HG03520 (cell line): ENCODE results near the gene NECAP2.
"Not testable (repeated sequence)": the region's sequence is repeated elsewhere in the genome, so short reads cannot be mapped to it uniquely, and the experiment has no call there.

Source experiments
- ATAC-seq: cut with Tn5 transposase; IDR thresholded peaks from one replicate; pipeline ENCODE4 v1.9.1; 2021; ENCODE audit warnings: mild to moderate bottlenecking, moderate library complexity; ENCODE audit not compliant: unreplicated experiment

NECAP2 gene

GRCh38 chr1:16492937-16493336, 52.4 kb downstream of the NECAP2 start:
- not testable (repeated sequence) for ATAC-seq

- ATAC-seq, result not testable (repeated sequence)
Observed at GRCh38 chr1:16493731-16494130, 53.2 kb downstream of the NECAP2 start.

GRCh38 chr1:16497474-16497904, 57.0 kb downstream of the NECAP2 start:
- not testable (repeated sequence) for ATAC-seq

- not testable (repeated sequence) for ATAC-seq
Observed at GRCh38 chr1:16498047-16498446, 57.5 kb downstream of the NECAP2 start.

- peak; percentile 75 for ATAC-seq
Observed at GRCh38 chr1:16498573-16499413, 58.3 kb downstream of the NECAP2 start.

GRCh38 chr1:16500466-16500865, 59.9 kb downstream of the NECAP2 start:
- not testable (repeated sequence) for ATAC-seq

- not testable (repeated sequence) for ATAC-seq
Observed at GRCh38 chr1:16500975-16501374, 60.5 kb downstream of the NECAP2 start.

GRCh38 chr1:16501446-16501845, 60.9 kb downstream of the NECAP2 start:
- not testable (repeated sequence) for ATAC-seq

- no peak for ATAC-seq
Observed at GRCh38 chr1:16503494-16503893, 63.0 kb downstream of the NECAP2 start.

GRCh38 chr1:16505870-16506269, 65.3 kb downstream of the NECAP2 start:
- ATAC-seq, result not testable (repeated sequence)

GRCh38 chr1:16506364-16507136, 66.0 kb downstream of the NECAP2 start:
- not testable (repeated sequence) for ATAC-seq

GRCh38 chr1:16508861-16509445, 68.4 kb downstream of the NECAP2 start:
- not testable (repeated sequence) for ATAC-seq
